Trophoblast cell (in vitro differentiated cells and primary cell): Measurements from ENCODE around the gene MCTP1.

Experiments used
- DNase-seq, 2 donors: peaks; one replicate each; pipeline ENCODE4 v3.0.0-alpha.2; 2016
- H2AFZ ChIP-seq: 2 replicates; pipeline ENCODE4 v1.6.1; 2013; ENCODE audit warnings: low read length, moderate library complexity, mild to moderate bottlenecking; ENCODE audit not compliant: insufficient read depth, poor library complexity
- H2AK5ac ChIP-seq: 2 replicates; pipeline ENCODE4 v1.6.1; 2013; ENCODE audit warnings: mild to moderate bottlenecking, low read length
- H2BK120ac ChIP-seq: 2 replicates; pipeline ENCODE4 v1.6.1; 2013; ENCODE audit warnings: low read length, mild to moderate bottlenecking, moderate library complexity; ENCODE audit not compliant: insufficient read depth, poor library complexity
- H2BK12ac ChIP-seq: 2 replicates; pipeline ENCODE4 v1.6.1; 2013; ENCODE audit warnings: mild to moderate bottlenecking, low read length, moderate library complexity
- H2BK5ac ChIP-seq: 2 replicates; pipeline ENCODE4 v1.6.1; 2013; ENCODE audit warnings: low read length, low read depth, moderate library complexity, mild to moderate bottlenecking; ENCODE audit not compliant: poor library complexity
- H3K14ac ChIP-seq: 2 replicates; pipeline ENCODE4 v1.6.1; 2013; ENCODE audit warnings: mild to moderate bottlenecking, low read length
- H3K18ac ChIP-seq: 2 replicates; pipeline ENCODE4 v1.6.1; 2013; ENCODE audit warnings: mild to moderate bottlenecking, low read length
- H3K23ac ChIP-seq: 2 replicates; pipeline ENCODE4 v1.6.1; 2013; ENCODE audit warnings: low read length
- H3K27ac ChIP-seq: 2 replicates; pipeline ENCODE4 v1.5.1; 2013; ENCODE audit warnings: low read depth, mild to moderate bottlenecking, inconsistent platforms, low read length, moderate library complexity
- H3K27me3 ChIP-seq: 2 replicates; pipeline ENCODE4 v1.6.1; 2013; ENCODE audit warnings: inconsistent platforms, mild to moderate bottlenecking, low read length, moderate library complexity; ENCODE audit not compliant: insufficient read depth
- H3K36me3 ChIP-seq, 2 experiments: 1 replicate in 1 of 2; 2 replicates in 1 of 2; pipeline ENCODE4 v1.6.1; 2013; ENCODE audit warnings: low read length in 2 of 2, mild to moderate bottlenecking in 2 of 2, moderate library complexity in 1 of 2; ENCODE audit not compliant: insufficient read depth in 2 of 2, control insufficient read depth in 1 of 2
- H3K4ac ChIP-seq: 2 replicates; pipeline ENCODE4 v1.6.1; 2013; ENCODE audit warnings: low read depth, mild to moderate bottlenecking, low read length, moderate library complexity
- H3K4me1 ChIP-seq, 2 experiments: 1 replicate in 1 of 2; 2 replicates in 1 of 2; pipeline ENCODE4 v1.6.1; 2013; ENCODE audit warnings: low read length in 2 of 2, mild to moderate bottlenecking in 2 of 2, moderate library complexity in 1 of 2; ENCODE audit not compliant: insufficient read depth in 2 of 2, control insufficient read depth in 1 of 2
- H3K4me2 ChIP-seq: 2 replicates; pipeline ENCODE4 v1.6.1; 2013; ENCODE audit warnings: inconsistent platforms, mild to moderate bottlenecking, low read length, moderate library complexity
- H3K4me3 ChIP-seq: 2 replicates; pipeline ENCODE4 v1.5.1; 2013; ENCODE audit warnings: mild to moderate bottlenecking, low read depth, low read length, inconsistent platforms
- H3K79me1 ChIP-seq: one replicate; pipeline ENCODE4 v1.6.1; 2013; ENCODE audit warnings: low read length
- H3K79me2 ChIP-seq: 2 replicates; pipeline ENCODE4 v1.6.1; 2013; ENCODE audit warnings: low read length, mild to moderate bottlenecking; ENCODE audit not compliant: control insufficient read depth, insufficient read depth, poor library complexity
- H3K9ac ChIP-seq: 2 replicates; pipeline ENCODE4 v1.6.1; 2013; ENCODE audit warnings: mild to moderate bottlenecking, low read length
- H3K9me3 ChIP-seq: 2 replicates; pipeline ENCODE4 v1.6.1; 2013; ENCODE audit warnings: low read depth, mild to moderate bottlenecking, control low read depth, inconsistent platforms, low read length; ENCODE audit not compliant: insufficient read depth
- H4K12ac ChIP-seq: 2 replicates; pipeline ENCODE4 v1.6.1; 2013; ENCODE audit warnings: low read depth, mild to moderate bottlenecking, low read length, moderate library complexity
- H4K8ac ChIP-seq: 2 replicates; pipeline ENCODE4 v1.6.1; 2013; ENCODE audit warnings: low read depth, mild to moderate bottlenecking, low read length, moderate library complexity
- H4K91ac ChIP-seq: one replicate; pipeline ENCODE4 v1.6.1; 2013; ENCODE audit warnings: low read depth, mild to moderate bottlenecking, low read length, moderate library complexity
- WGBS: extraction: QIAGEN DNeasy Blood & Tissue Kit; methylation state at CpG from one replicate; pipeline ENCODE4 v1.1.7; 2013; ENCODE audit warnings: missing lambda C conversion rate; ENCODE audit not compliant: insufficient read length, insufficient coverage; ENCODE audit errors: extremely low coverage; 5-methylcytosine and 5-hydroxymethylcytosine counted together

The MCTP1 gene

GRCh38 chr5:94856257-94856800 is 428.6 kb downstream of the MCTP1 start:
- WGBS, result no CpG with 5 or more reads among the region's 3 CpGs
- H3K4me2 ChIP-seq, result no peak overlapping the region
- H2BK120ac ChIP-seq, result no peak overlapping the region

GRCh38 chr5:94855543-94855942 is 429.4 kb downstream of the MCTP1 start:
- Histone ChIP-seq H2BK12ac (no peak overlapping the region), H4K91ac (no peak overlapping the region), H2BK120ac (no peak overlapping the region), H3K18ac (no peak overlapping the region), H3K9me3 (no peaks in the 10 kb centered on the region), H2AK5ac (no peak overlapping the region), H3K79me1 (no peaks in the 10 kb centered on the region), H3K9ac (no peak overlapping the region), H3K27me3 (no peaks in the 10 kb centered on the region), H2BK5ac (no peak overlapping the region), H3K4me2 (no peak overlapping the region), H3K36me3 (no peaks in the 10 kb centered on the region), H3K4me3 (no peak overlapping the region), H4K8ac (no peak overlapping the region), H3K79me2 (no peaks in the 10 kb centered on the region), H3K4ac (no peak overlapping the region), H3K4me1 (no peaks in the 10 kb centered on the region), H3K27ac (no peak overlapping the region), H3K23ac (no peak overlapping the region), H3K14ac (no peak overlapping the region), H2AFZ (no peak overlapping the region), H4K12ac (no peak overlapping the region)
- no peak for DNase-seq
- WGBS, result no CpG with 5 or more reads among the region's 6 CpGs

More at GRCh38 chr5:94856257-94856800, 428.6 kb downstream of the MCTP1 start:
- no peak overlapping the region for H4K91ac ChIP-seq
- H3K4me1 ChIP-seq, result no peaks in the 10 kb centered on the region
- no peak overlapping the region for H2AK5ac ChIP-seq
- no peaks in the 10 kb centered on the region for H3K27me3 ChIP-seq
- no peak overlapping the region for H2AFZ ChIP-seq
- H3K4me3 ChIP-seq, result no peak overlapping the region
- H2BK5ac ChIP-seq, result no peak overlapping the region
- H3K36me3 ChIP-seq, result no peaks in the 10 kb centered on the region
- H3K4ac ChIP-seq, result no peak overlapping the region
- H4K12ac ChIP-seq, result no peak overlapping the region
- no peaks in the 10 kb centered on the region for H3K79me1 ChIP-seq
- H4K8ac ChIP-seq, result no peak overlapping the region
- no peak overlapping the region for H3K14ac ChIP-seq
- H3K9me3 ChIP-seq, result no peaks in the 10 kb centered on the region
- no peak overlapping the region for H3K18ac ChIP-seq
- H3K9ac ChIP-seq, result no peak overlapping the region
- H3K27ac ChIP-seq, result no peak overlapping the region
- H2BK12ac ChIP-seq, result no peak overlapping the region
- H3K79me2 ChIP-seq, result no peaks in the 10 kb centered on the region
- DNase-seq, result no peak
- no peak overlapping the region for H3K23ac ChIP-seq

GRCh38 chr5:94853120-94853519 is 431.8 kb downstream of the MCTP1 start:
- Histone ChIP-seq H3K14ac (no peak overlapping the region), H3K27me3 (no peaks in the 10 kb centered on the region), H3K9me3 (no peaks in the 10 kb centered on the region), H3K79me1 (no peaks in the 10 kb centered on the region), H4K8ac (no peak overlapping the region), H3K4me2 (no peak overlapping the region), H3K36me3 (no peaks in the 10 kb centered on the region), H2AK5ac (no peak overlapping the region), H2AFZ (no peak overlapping the region), H2BK12ac (no peak overlapping the region), H4K91ac (no peak overlapping the region), H3K4me3 (no peak overlapping the region), H4K12ac (no peak overlapping the region), H3K4ac (no peak overlapping the region), H3K23ac (no peak overlapping the region), H3K9ac (no peak overlapping the region), H3K4me1 (no peaks in the 10 kb centered on the region), H3K27ac (no peak overlapping the region), H2BK5ac (no peak overlapping the region), H3K18ac (no peak overlapping the region), H3K79me2 (no peaks in the 10 kb centered on the region), H2BK120ac (no peak overlapping the region)
- DNase-seq, result no peak
- no CpG with 5 or more reads among the region's 2 CpGs for WGBS

- H4K8ac ChIP-seq, result no peak overlapping the region
- H2AK5ac ChIP-seq, result no peak overlapping the region
- no peak overlapping the region for H3K4me3 ChIP-seq
- no peak overlapping the region for H2AFZ ChIP-seq
- WGBS, result no CpG with 5 or more reads among the region's 1 CpG
- H2BK12ac ChIP-seq, result no peak overlapping the region
- H3K79me2 ChIP-seq, result no peaks in the 10 kb centered on the region
- no peaks in the 10 kb centered on the region for H3K79me1 ChIP-seq
- no peak overlapping the region for H3K14ac ChIP-seq
- H3K18ac ChIP-seq, result no peak overlapping the region
- no peaks in the 10 kb centered on the region for H3K36me3 ChIP-seq
- no peak overlapping the region for H3K23ac ChIP-seq
- no peak for DNase-seq
- no peak overlapping the region for H3K9ac ChIP-seq
- no peaks in the 10 kb centered on the region for H3K9me3 ChIP-seq
- no peak overlapping the region for H2BK5ac ChIP-seq
- H4K91ac ChIP-seq, result no peak overlapping the region
- H3K4me2 ChIP-seq, result no peak overlapping the region
- H3K4me1 ChIP-seq, result no peaks in the 10 kb centered on the region
- no peak overlapping the region for H3K27ac ChIP-seq
- no peak overlapping the region for H3K4ac ChIP-seq
- H4K12ac ChIP-seq, result no peak overlapping the region
- no peak overlapping the region for H2BK120ac ChIP-seq
- no peaks in the 10 kb centered on the region for H3K27me3 ChIP-seq
These were observed 433.9 kb downstream of the MCTP1 start for GRCh38 chr5:94850960-94851359.
